Right lobe of liver (tissue), 4 donors: Measurements from ENCODE around the gene SMOC1.

ENCODE experiments used
- POLR2A ChIP-seq: fragments of 450-650 bp; IDR thresholded peaks from one replicate; pipeline ENCODE4 v1.6.1; 2017; ENCODE audit warnings: antibody characterized with exemption, mild to moderate bottlenecking
- TF ChIP-seq, protein P1 (sequence below), 4 donors: fragments of 200-600 bp in 3 of 4; fragments of 450-650 bp in 1 of 4; IDR thresholded peaks; one replicate each; pipeline versions ENCODE4 v1.5.1 to v1.8.0; 2016 to 2022; ENCODE audit warnings: antibody characterized with exemption in 4 of 4, mild to moderate bottlenecking in 2 of 4
- donor health status: DM: no; HTN: no; CAD: no.
- donor health status: DM: no; HTN: no; CAD: no.
- donor health status: DM: no; HTN: yes; CAD: no.

- TF ChIP-seq, protein P1, sequence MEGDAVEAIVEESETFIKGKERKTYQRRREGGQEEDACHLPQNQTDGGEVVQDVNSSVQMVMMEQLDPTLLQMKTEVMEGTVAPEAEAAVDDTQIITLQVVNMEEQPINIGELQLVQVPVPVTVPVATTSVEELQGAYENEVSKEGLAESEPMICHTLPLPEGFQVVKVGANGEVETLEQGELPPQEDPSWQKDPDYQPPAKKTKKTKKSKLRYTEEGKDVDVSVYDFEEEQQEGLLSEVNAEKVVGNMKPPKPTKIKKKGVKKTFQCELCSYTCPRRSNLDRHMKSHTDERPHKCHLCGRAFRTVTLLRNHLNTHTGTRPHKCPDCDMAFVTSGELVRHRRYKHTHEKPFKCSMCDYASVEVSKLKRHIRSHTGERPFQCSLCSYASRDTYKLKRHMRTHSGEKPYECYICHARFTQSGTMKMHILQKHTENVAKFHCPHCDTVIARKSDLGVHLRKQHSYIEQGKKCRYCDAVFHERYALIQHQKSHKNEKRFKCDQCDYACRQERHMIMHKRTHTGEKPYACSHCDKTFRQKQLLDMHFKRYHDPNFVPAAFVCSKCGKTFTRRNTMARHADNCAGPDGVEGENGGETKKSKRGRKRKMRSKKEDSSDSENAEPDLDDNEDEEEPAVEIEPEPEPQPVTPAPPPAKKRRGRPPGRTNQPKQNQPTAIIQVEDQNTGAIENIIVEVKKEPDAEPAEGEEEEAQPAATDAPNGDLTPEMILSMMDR (IDR thresholded peaks at IDR 0.05), result no peak
- no peak for TF ChIP-seq POLR2A
Measured at GRCh38 chr14:70077720-70078119, 198.5 kb downstream of the SMOC1 start.
